GM12878 (cell line): ENCODE data around the gene FAM53B. TPM values are rescaled to one million over a fixed set of nuclear protein-coding genes. Genes with fewer than 3 reads are reported as not detected.

Experiments
- ATAC-seq: fragments of 200-7000 bp; cut with Tn5 transposase; 3 replicates; pipeline ENCODE4 v1.9.1; 2020; ENCODE audit warnings: mild to moderate bottlenecking, moderate library complexity
- BruUV-seq: library from RNA; stranded (reverse); fragments of 400-500 nt; replicated peaks from 2 replicates; lab custom pipeline; 2021; lab: Mats Ljungman, UMichigan
- CTCF ChIA-PET: fragments of 300-600 bp; sonication (Branson Sonifier 250); formaldehyde crosslinking; extraction: SDS; loops from one replicate; lab custom pipeline; 2021; ENCODE audit warnings: inconsistent platforms; lab: Yijun Ruan, JAX
- POLR2A ChIA-PET: fragments of 350-600 bp; formaldehyde crosslinking; extraction: SDS; loops from one replicate; lab custom pipeline; 2021; ENCODE audit warnings: inconsistent platforms; lab: Charles Lee
- RAD21 ChIA-PET: fragments of 300-600 bp; sonication (Branson Sonifier 250); formaldehyde crosslinking; loops from one replicate; lab custom pipeline; 2023; ENCODE audit warnings: antibody characterized with exemption; ENCODE audit not compliant: unreplicated experiment; lab: Charles Lee
- SMC1A ChIA-PET: fragments of 300-600 bp; sonication (Branson Sonifier 250); formaldehyde crosslinking; loops from one replicate; lab custom pipeline; 2023; ENCODE audit not compliant: unreplicated experiment, uncharacterized antibody; lab: Charles Lee
- DNase-seq: peaks from one replicate; pipeline ENCODE4 v3.0.0-alpha.2; 2011; ENCODE audit warnings: low read depth, low spot score
- FAIRE-seq: peaks from 3 replicates; lab custom pipeline; 2011; peaks lifted over from hg19 to GRCh38; lab: Jason Lieb, UNC
- H2AFZ ChIP-seq: 2 replicates; pipeline ENCODE4 v1.6.0; 2011; ENCODE audit warnings: low read depth, low read length, control low read depth; ENCODE audit not compliant: control insufficient read depth
- H3K27ac ChIP-seq: 2 replicates; pipeline ENCODE4 v1.5.1; 2011; ENCODE audit warnings: control low read depth; ENCODE audit not compliant: control insufficient read depth, insufficient read depth
- H3K27me3 ChIP-seq, 2 experiments: replicated peaks in 1 of 2; 2 replicates each; pipeline versions ENCODE4 v1.6.0 to v1.6.1; 2011; ENCODE audit warnings: low read length in 1 of 2; ENCODE audit not compliant: control insufficient read depth in 2 of 2, insufficient read depth in 2 of 2
- H3K36me3 ChIP-seq, 2 experiments: 2 replicates each; pipeline ENCODE4 v1.5.1; 2011; ENCODE audit warnings: low read length in 1 of 2; ENCODE audit not compliant: control insufficient read depth in 2 of 2, insufficient read depth in 2 of 2
- H3K4me1 ChIP-seq: 2 replicates; pipeline ENCODE4 v1.6.1; 2011; ENCODE audit warnings: mild to moderate bottlenecking, low read length, moderate library complexity, mixed read lengths; ENCODE audit not compliant: control insufficient read depth, insufficient read depth
- H3K4me2 ChIP-seq: 2 replicates; pipeline ENCODE4 v1.6.0; 2011; ENCODE audit warnings: control low read depth; ENCODE audit not compliant: control insufficient read depth, insufficient read depth
- H3K4me3 ChIP-seq: fragments of 200-600 bp; sonication (generic); 2 replicates; pipeline ENCODE4 v1.5.1; 2016
- H3K79me2 ChIP-seq: 2 replicates; pipeline ENCODE4 v1.6.0; 2011; ENCODE audit warnings: low read length; ENCODE audit not compliant: control insufficient read depth, insufficient read depth
- H3K9ac ChIP-seq: 2 replicates; pipeline ENCODE4 v1.8.0; 2011; ENCODE audit warnings: low read length, control low read depth, mixed read lengths; ENCODE audit not compliant: control insufficient read depth, insufficient read depth
- H3K9me3 ChIP-seq: replicated peaks from 3 replicates; pipeline ENCODE4 v1.5.1; 2011; ENCODE audit warnings: mild to moderate bottlenecking, low read length; ENCODE audit not compliant: control insufficient read depth, insufficient read depth
- H4K20me1 ChIP-seq: 2 replicates; pipeline ENCODE4 v1.6.0; 2011; ENCODE audit not compliant: control insufficient read depth, insufficient read depth
- CBX3 ChIP-seq: fragments of 200-600 bp; sonication (generic); IDR thresholded peaks from 2 replicates; pipeline ENCODE4 v1.6.1; 2016; ENCODE audit warnings: low read depth, borderline replicate concordance
- CEBPB ChIP-seq, 2 experiments: fragments of 150-350 bp in 1 of 2; IDR thresholded peaks; 2 replicates each; pipeline ENCODE4 v1.6.1; 2012 to 2014; ENCODE audit warnings: low read depth in 2 of 2, low read length in 2 of 2, borderline replicate concordance in 1 of 2, inconsistent platforms in 1 of 2
- EZH2 ChIP-seq: IDR thresholded peaks from 2 replicates; pipeline ENCODE4 v1.6.1; 2012; ENCODE audit warnings: low read depth, mild to moderate bottlenecking, control low read depth, inconsistent platforms, low read length, borderline replicate concordance; ENCODE audit not compliant: control insufficient read depth
- HDGF ChIP-seq: fragments of 450-650 bp; IDR thresholded peaks from 2 replicates; pipeline ENCODE4 v1.6.1; 2016; ENCODE audit warnings: antibody characterized with exemption
- IKZF1 ChIP-seq: fragments of 450-650 bp; conservative IDR thresholded peaks from 2 replicates; pipeline ENCODE4 v1.6.1; 2017; ENCODE audit warnings: antibody characterized with exemption, mild to moderate bottlenecking
- KAT2A ChIP-seq: conservative IDR thresholded peaks from 2 replicates; pipeline ENCODE4 v1.6.1; 2011; ENCODE audit warnings: low read depth, low read length; ENCODE audit not compliant: control insufficient read depth
- POLR2A ChIP-seq: IDR thresholded peaks from 2 replicates; pipeline ENCODE4 v1.6.1; 2011; ENCODE audit warnings: low read depth, mild to moderate bottlenecking, low read length
- STAT3 ChIP-seq: IDR thresholded peaks from 2 replicates; pipeline ENCODE4 v1.6.1; 2011; ENCODE audit warnings: low read depth, low read length, improper control_type of control experiment
- SUPT20H ChIP-seq: IDR thresholded peaks from 2 replicates; pipeline ENCODE4 v1.6.1; 2011; ENCODE audit warnings: low read depth, mild to moderate bottlenecking, low read length, moderate library complexity, borderline replicate concordance; ENCODE audit not compliant: control insufficient read depth
- YY1 ChIP-seq: IDR thresholded peaks from 2 replicates; pipeline ENCODE4 v1.6.1; 2011; ENCODE audit warnings: low read depth, mild to moderate bottlenecking, low read length
- ZNF217 ChIP-seq: fragments of 450-650 bp; IDR thresholded peaks from 2 replicates; pipeline ENCODE4 v1.6.1; 2017; ENCODE audit warnings: antibody characterized with exemption, mild to moderate bottlenecking
- ZSCAN29 ChIP-seq: fragments of 450-650 bp; IDR thresholded peaks from 2 replicates; pipeline ENCODE4 v1.6.1; 2017; ENCODE audit warnings: mild to moderate bottlenecking, moderate library complexity
- WGBS: methylation state at CpG from one replicate; pipeline ENCODE4 v1.1.6; 2016; ENCODE audit warnings: low lambda C conversion rate; ENCODE audit not compliant: insufficient replicate concordance, insufficient coverage; ENCODE audit errors: missing lambda C conversion rate; 5-methylcytosine and 5-hydroxymethylcytosine counted together
- in situ Hi-C: fragments of 300-500 bp; cut with MboI; formaldehyde crosslinking; loops from 9 replicates; pipeline ENCODE4 v1.14.3; 2018; ENCODE audit warnings: mixed read lengths
- intact Hi-C: fragments of 100-400 bp; cut with micrococcal nuclease; formaldehyde crosslinking; loops from one replicate; pipeline ENCODE4 v1.14.2; 2022; ENCODE audit not compliant: unreplicated experiment
- polyA plus RNA-seq, 11 experiments: library from polyadenylated mRNA; depleted of rRNA in 4 of 11; unstranded in 6 of 11; stranded (reverse) in 5 of 11; fragments of >200 nt; fragmentation: Nextera tagmentation in 4 of 11; fragmentation: Illumina TruSeq in 1 of 11; extraction: Ambion mirVana in 4 of 11; extraction: Trizol in 1 of 11; gene quantifications; 1 replicate in 1 of 11; 2 replicates in 10 of 11; pipeline versions ENCODE4 v1.2.1 to v1.2.3, GENCODE V29; 2011 to 2016; ENCODE audit warnings: inconsistent platforms in 2 of 11, missing spikeins in 2 of 11, low read depth in 1 of 11
- total RNA-seq, 4 experiments: library from RNA; depleted of rRNA in 3 of 4; stranded (reverse); fragments of >200 nt in 3 of 4; fragmentation: Illumina TruSeq in 1 of 4; extraction: Trizol in 1 of 4; gene quantifications; 2 replicates each; pipeline versions ENCODE4 v1.2.1 to v1.2.3, GENCODE V29; 2013 to 2021
- TF ChIP-seq, protein P1 (sequence below): fragments of 450-650 bp; IDR thresholded peaks from 2 replicates; pipeline ENCODE4 v1.6.1; 2017; ENCODE audit warnings: mild to moderate bottlenecking, low read depth, inconsistent platforms; ENCODE audit not compliant: poor library complexity, severe bottlenecking
- TF ChIP-seq, protein P2 (sequence below): fragments of 450-650 bp; IDR thresholded peaks from 2 replicates; pipeline ENCODE4 v1.6.1; 2018; ENCODE audit warnings: borderline replicate concordance, mild to moderate bottlenecking; ENCODE audit not compliant: partially characterized antibody

Gene FAM53B
- total and polyA plus RNA-seq, 10 of the 15 experiments (the other 5 are each of a cell fraction or from before 2014, with no cell fraction given), result 0.05 to 26.3 (median 8.1) TPM

DNA sequence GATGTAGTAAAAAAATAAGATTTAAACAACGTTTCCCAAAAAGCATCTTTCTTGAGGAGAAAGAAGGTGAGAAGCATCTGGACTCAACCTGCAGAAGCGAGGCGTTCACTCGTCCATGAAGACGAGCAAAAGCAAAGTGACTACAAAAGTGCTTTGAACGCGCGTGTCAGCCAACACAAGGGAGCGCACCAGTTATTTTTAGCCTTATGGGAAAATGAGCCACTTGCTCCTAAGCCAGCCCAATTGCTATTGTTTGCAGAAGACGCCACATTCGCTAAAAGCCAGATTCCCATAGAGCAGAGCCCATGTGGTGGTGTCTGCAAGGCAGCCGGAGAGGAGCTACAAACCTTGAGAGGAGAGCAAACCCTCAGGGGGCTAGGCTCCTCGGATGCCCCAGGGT lies 122.5 kb downstream of the FAM53B start:
- in situ Hi-C loops, result no loop called here
- SMC1A ChIA-PET, result interaction anchor here (1.1 kb wide), 1 partner anchor 120 kb away, joined by 5 read pairs; no protein-coding TSS in a partner anchor
- TF ChIP-seq IKZF1 (no peak), POLR2A (no peak), CEBPB (IDR thresholded peaks at IDR 0.05; ENCODE audit: borderline replicate concordance in 1 of 2, low read depth in 2 of 2, low read length in 2 of 2) (no peak), HDGF (no peak), ZNF217 (no peak), CBX3 (no peak), EZH2 (no peak), KAT2A (no peak), STAT3 (no peak), YY1 (no peak), ZSCAN29 (no peak), SUPT20H (no peak)
- TF ChIP-seq, protein P1, sequence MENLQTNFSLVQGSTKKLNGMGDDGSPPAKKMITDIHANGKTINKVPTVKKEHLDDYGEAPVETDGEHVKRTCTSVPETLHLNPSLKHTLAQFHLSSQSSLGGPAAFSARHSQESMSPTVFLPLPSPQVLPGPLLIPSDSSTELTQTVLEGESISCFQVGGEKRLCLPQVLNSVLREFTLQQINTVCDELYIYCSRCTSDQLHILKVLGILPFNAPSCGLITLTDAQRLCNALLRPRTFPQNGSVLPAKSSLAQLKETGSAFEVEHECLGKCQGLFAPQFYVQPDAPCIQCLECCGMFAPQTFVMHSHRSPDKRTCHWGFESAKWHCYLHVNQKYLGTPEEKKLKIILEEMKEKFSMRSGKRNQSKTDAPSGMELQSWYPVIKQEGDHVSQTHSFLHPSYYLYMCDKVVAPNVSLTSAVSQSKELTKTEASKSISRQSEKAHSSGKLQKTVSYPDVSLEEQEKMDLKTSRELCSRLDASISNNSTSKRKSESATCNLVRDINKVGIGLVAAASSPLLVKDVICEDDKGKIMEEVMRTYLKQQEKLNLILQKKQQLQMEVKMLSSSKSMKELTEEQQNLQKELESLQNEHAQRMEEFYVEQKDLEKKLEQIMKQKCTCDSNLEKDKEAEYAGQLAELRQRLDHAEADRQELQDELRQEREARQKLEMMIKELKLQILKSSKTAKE, result no peak
- TF ChIP-seq, protein P2, sequence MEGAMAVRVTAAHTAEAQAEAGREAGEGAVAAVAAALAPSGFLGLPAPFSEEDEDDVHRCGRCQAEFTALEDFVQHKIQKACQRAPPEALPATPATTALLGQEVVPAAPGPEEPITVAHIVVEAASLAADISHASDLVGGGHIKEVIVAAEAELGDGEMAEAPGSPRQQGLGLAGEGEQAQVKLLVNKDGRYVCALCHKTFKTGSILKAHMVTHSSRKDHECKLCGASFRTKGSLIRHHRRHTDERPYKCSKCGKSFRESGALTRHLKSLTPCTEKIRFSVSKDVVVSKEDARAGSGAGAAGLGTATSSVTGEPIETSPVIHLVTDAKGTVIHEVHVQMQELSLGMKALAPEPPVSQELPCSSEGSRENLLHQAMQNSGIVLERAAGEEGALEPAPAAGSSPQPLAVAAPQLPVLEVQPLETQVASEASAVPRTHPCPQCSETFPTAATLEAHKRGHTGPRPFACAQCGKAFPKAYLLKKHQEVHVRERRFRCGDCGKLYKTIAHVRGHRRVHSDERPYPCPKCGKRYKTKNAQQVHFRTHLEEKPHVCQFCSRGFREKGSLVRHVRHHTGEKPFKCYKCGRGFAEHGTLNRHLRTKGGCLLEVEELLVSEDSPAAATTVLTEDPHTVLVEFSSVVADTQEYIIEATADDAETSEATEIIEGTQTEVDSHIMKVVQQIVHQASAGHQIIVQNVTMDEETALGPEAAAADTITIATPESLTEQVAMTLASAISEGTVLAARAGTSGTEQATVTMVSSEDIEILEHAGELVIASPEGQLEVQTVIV, result no peak
- TF ChIP-seq, all 136 proteins: peak for 0
- no peak overlapping the region for H3K4me3 ChIP-seq
- H3K79me2 ChIP-seq, result no peaks in the 10 kb centered on the region; the same call in 1 of the 2 replicates
- ATAC-seq, result no peak
- DNase-seq, result no peak
- H3K27me3 ChIP-seq, result no peaks in the 10 kb centered on the region
- no peak overlapping the region for H3K27ac ChIP-seq
- no peak overlapping the region for H2AFZ ChIP-seq
- ChIA-PET RAD21 (interaction anchor here (4.8 kb wide), 1 partner anchor 120 kb away, joined by 35 read pairs; no protein-coding TSS in a partner anchor), POLR2A (no interaction called here), CTCF (interaction anchor here (3.9 kb wide), 1 partner anchor 120 kb away, joined by 30 read pairs; no protein-coding TSS in a partner anchor)
- no peak for FAIRE-seq
- H3K9me3 ChIP-seq, result no peaks in the 10 kb centered on the region
- H3K9ac ChIP-seq, result no peak overlapping the region
- peaks cover 46% of the 10 kb centered on the region for H3K4me1 ChIP-seq
- H3K4me2 ChIP-seq, result no peak overlapping the region
- H4K20me1 ChIP-seq, result no peaks in the 10 kb centered on the region
- BruUV-seq, result no TSS peak
- peaks cover 0 to 16% of the 10 kb centered on the region in 2 experiments; a peak in 2 of 4 replicates for H3K36me3 ChIP-seq
- intact Hi-C loops, result no loop called here
- WGBS, result 87% methylated on average over 13 of the region's 13 CpGs
